ENCODE data around the gene RGS12. TPM values are rescaled to one million over a fixed set of nuclear protein-coding genes. Genes with fewer than 3 reads are reported as not detected.
A peak's percentile ranks its signal among the peaks of the same experiment; 100 is the strongest.

Gene RGS12
- total and polyA plus RNA-seq, 2 of the 13 experiments (the other 11 are each of a cell fraction or from before 2014, with no cell fraction given): 21.0 to 27.7 TPM

DNA sequence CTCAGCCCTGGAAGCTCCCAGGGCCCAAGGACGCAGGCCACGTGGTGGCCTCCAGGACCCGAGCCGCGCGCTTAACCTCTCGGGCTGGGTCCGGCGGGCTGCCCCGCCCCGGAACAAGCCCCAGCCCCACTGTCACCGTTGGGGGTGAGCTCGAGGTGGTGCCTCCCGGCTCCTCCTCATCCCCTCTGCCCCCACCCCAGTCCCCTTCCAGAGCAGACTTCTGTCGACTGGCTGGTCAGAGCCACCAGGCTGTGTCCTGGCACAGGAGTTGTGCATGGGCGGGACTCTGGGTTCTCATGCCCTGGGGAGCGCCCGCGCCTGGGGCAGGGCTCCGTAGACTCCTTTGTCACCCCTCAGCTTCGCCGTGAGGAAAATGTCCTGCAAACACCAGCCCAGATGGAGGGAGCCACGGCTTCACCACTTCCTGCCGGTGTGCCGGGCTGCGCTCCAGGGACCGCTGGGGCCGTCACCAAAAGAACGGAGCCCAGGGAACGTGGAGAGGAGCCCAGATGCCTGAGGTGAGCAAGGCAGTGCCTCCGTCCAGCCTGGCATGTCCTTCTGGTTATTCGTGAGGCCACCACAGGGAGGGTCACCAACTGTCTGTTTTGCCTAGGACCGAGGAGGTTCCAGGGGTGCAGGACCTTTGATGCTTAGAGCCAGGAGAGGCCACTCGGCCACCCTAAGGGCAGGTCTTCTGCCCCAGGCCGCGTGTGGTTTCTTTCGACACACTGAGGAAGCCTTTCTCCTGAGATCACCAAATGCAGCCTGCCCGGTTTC is 7.1 kb upstream of the RGS12 start (continued):
- TF ChIP-seq ZNF878 (CRISPR knock-in tag; IDR thresholded peaks at IDR 0.05) (0 out of 2 replicates have a peak, but pooled peaks have one; percentile 5), SMAD1 (CRISPR knock-in tag; IDR thresholded peaks at IDR 0.05; ENCODE audit: borderline replicate concordance, low read depth) (0 out of 2 replicates have a peak, but pooled peaks have one; percentile 38), HIVEP1 (CRISPR knock-in tag; IDR thresholded peaks at IDR 0.05) (no peak), ZBTB21 (CRISPR knock-in tag; IDR thresholded peaks at IDR 0.05) (no peak), LCORL (IDR thresholded peaks at IDR 0.05) (no peak), LCORL (CRISPR knock-in tag; IDR thresholded peaks at IDR 0.05) (peak; percentile 65; the same call in 1 of the 2 replicates), ZNF616 (CRISPR knock-in tag; IDR thresholded peaks at IDR 0.05; ENCODE audit: low read depth) (no peak), FOSL2 (CRISPR knock-in tag; IDR thresholded peaks at IDR 0.05) (peak; percentile 17; the same call in 1 of the 2 replicates), ZNF564 (CRISPR knock-in tag; IDR thresholded peaks at IDR 0.05) (no peak), MTF2 (CRISPR knock-in tag; IDR thresholded peaks at IDR 0.05; ENCODE audit: borderline replicate concordance) (no peak), CCDC6 (CRISPR knock-in tag; IDR thresholded peaks at IDR 0.05) (peak; percentile 13; the same call in 1 of the 2 replicates), U2AF2 (IDR thresholded peaks at IDR 0.05; ENCODE audit: low read depth, low read length) (no peak), NR2F1 (CRISPR knock-in tag; IDR thresholded peaks at IDR 0.05) (no peak; a peak in 1 of 4 replicates), MED1 (CRISPR knock-in tag; IDR thresholded peaks at IDR 0.05) (peak; percentile 77), MTF1 (CRISPR knock-in tag; IDR thresholded peaks at IDR 0.05) (no peak), SYNCRIP (IDR thresholded peaks at IDR 0.05; ENCODE audit: insufficient read depth, low read depth, low read length) (no peak), POLR2AphosphoS5 (IDR thresholded peaks at IDR 0.05; ENCODE audit: low read depth, low read length) (peak; percentile 51), YEATS4 (CRISPR knock-in tag; IDR thresholded peaks at IDR 0.05; ENCODE audit: borderline replicate concordance) (peak; percentile 80; the same call in 1 of the 2 replicates), ETV5 (CRISPR knock-in tag; IDR thresholded peaks at IDR 0.05; ENCODE audit: borderline replicate concordance) (peak; percentile 83), ZNF234 (CRISPR knock-in tag; conservative IDR thresholded peaks at IDR 0.05) (no peak), SOX6 (IDR thresholded peaks at IDR 0.05) (no peak), SOX6 (CRISPR knock-in tag; IDR thresholded peaks at IDR 0.05) (peak; percentile 49), RBM22 (optimal IDR thresholded peaks at IDR 0.05; ENCODE audit: low read length) (no peak), TSC22D2 (CRISPR knock-in tag; IDR thresholded peaks at IDR 0.05; ENCODE audit: borderline replicate concordance) (no peak), HNRNPUL1 (IDR thresholded peaks at IDR 0.05; ENCODE audit: low read depth, low read length) (no peak)
- TF ChIP-seq, protein P1, sequence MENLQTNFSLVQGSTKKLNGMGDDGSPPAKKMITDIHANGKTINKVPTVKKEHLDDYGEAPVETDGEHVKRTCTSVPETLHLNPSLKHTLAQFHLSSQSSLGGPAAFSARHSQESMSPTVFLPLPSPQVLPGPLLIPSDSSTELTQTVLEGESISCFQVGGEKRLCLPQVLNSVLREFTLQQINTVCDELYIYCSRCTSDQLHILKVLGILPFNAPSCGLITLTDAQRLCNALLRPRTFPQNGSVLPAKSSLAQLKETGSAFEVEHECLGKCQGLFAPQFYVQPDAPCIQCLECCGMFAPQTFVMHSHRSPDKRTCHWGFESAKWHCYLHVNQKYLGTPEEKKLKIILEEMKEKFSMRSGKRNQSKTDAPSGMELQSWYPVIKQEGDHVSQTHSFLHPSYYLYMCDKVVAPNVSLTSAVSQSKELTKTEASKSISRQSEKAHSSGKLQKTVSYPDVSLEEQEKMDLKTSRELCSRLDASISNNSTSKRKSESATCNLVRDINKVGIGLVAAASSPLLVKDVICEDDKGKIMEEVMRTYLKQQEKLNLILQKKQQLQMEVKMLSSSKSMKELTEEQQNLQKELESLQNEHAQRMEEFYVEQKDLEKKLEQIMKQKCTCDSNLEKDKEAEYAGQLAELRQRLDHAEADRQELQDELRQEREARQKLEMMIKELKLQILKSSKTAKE (CRISPR knock-in tag; IDR thresholded peaks at IDR 0.05; ENCODE audit: borderline replicate concordance): peak; percentile 53; the same call in 1 of the 2 replicates
- TF ChIP-seq, protein P2, sequence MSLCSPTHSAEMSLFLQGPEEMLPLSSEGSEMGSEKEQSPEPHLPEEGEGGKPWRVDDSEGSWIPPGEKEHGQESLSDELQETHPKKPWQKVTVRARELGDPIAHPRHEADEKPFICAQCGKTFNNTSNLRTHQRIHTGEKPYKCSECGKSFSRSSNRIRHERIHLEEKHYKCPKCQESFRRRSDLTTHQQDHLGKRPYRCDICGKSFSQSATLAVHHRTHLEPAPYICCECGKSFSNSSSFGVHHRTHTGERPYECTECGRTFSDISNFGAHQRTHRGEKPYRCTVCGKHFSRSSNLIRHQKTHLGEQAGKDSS (CRISPR knock-in tag; IDR thresholded peaks at IDR 0.05; ENCODE audit: borderline replicate concordance, low read depth): 0 out of 2 replicates have a peak, but pooled peaks have one; percentile 24
- TF ChIP-seq, protein P3, sequence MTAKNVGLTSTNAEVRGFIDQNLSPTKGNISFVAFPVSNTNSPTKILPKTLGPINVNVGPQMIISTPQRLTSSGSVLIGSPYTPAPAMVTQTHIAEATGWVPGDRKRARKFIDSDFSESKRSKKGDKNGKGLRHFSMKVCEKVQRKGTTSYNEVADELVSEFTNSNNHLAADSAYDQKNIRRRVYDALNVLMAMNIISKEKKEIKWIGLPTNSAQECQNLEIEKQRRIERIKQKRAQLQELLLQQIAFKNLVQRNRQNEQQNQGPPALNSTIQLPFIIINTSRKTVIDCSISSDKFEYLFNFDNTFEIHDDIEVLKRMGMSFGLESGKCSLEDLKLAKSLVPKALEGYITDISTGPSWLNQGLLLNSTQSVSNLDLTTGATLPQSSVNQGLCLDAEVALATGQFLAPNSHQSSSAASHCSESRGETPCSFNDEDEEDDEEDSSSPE (CRISPR knock-in tag; IDR thresholded peaks at IDR 0.05): peak; percentile 90

Measured in HepG2 (cell line).